Kidney (tissue), 14 donors: ENCODE data around the gene MSI2. TPM values are rescaled to one million over a fixed set of nuclear protein-coding genes. Genes with fewer than 3 reads are reported as not detected.
A peak's percentile ranks its signal among the peaks of the same experiment; 100 is the strongest.

Experiments used
- DNase-seq, 5 donors: peaks; one replicate each; pipeline ENCODE4 v3.0.0-alpha.2; 2013 to 2020
- FAIRE-seq: peaks from 2 replicates; lab custom pipeline; 2012; peaks lifted over from hg19 to GRCh38; lab: Jason Lieb, UNC
- H3K27ac ChIP-seq, 2 donors: one replicate each; pipeline ENCODE4 v1.7.0; 2013; ENCODE audit warnings: low read depth in 2 of 2, low read length in 2 of 2, inconsistent platforms in 1 of 2
- H3K27me3 ChIP-seq: one replicate; pipeline ENCODE4 v1.7.1; 2013; ENCODE audit warnings: low read length, inconsistent platforms; ENCODE audit not compliant: control insufficient read depth, insufficient read depth
- H3K36me3 ChIP-seq, 3 donors: one replicate each; pipeline versions ENCODE4 v1.7.0 to v1.7.1; 2013; ENCODE audit warnings: low read length in 3 of 3, control low read depth in 1 of 3, inconsistent platforms in 1 of 3; ENCODE audit not compliant: insufficient read depth in 3 of 3, control insufficient read depth in 2 of 3
- H3K4me1 ChIP-seq, 3 donors: one replicate each; pipeline versions ENCODE4 v1.7.0 to v1.7.1; 2013; ENCODE audit warnings: low read length in 3 of 3, inconsistent platforms in 1 of 3, low read depth in 1 of 3; ENCODE audit not compliant: control insufficient read depth in 2 of 3, insufficient read depth in 2 of 3
- H3K4me3 ChIP-seq, 3 donors: one replicate each; pipeline versions ENCODE4 v1.7.0 to v1.8.1; 2013; ENCODE audit warnings: low read length in 3 of 3, control low read depth in 1 of 3, inconsistent platforms in 1 of 3
- H3K9ac ChIP-seq, 3 donors: one replicate each; pipeline versions ENCODE4 v1.7.0 to v1.7.1; 2013; ENCODE audit warnings: low read length in 3 of 3, control low read depth in 1 of 3, inconsistent platforms in 1 of 3
- H3K9me3 ChIP-seq, 3 donors: one replicate each; pipeline versions ENCODE4 v1.7.0 to v1.7.1; 2013; ENCODE audit warnings: low read length in 3 of 3, control low read depth in 1 of 3, inconsistent platforms in 1 of 3; ENCODE audit not compliant: control insufficient read depth in 2 of 3, insufficient read depth in 1 of 3
- CTCF ChIP-seq: IDR thresholded peaks from 3 replicates; pipeline ENCODE4 v1.5.1; 2012; ENCODE audit warnings: mild to moderate bottlenecking, moderate library complexity, borderline replicate concordance; ENCODE audit not compliant: insufficient read depth; ENCODE audit errors: extremely low read depth
- intact Hi-C: fragments of 100-400 bp; cut with DNase I; formaldehyde crosslinking; loops from one replicate; pipeline ENCODE4 v1.11.1; 2022
- polyA plus RNA-seq: library from polyadenylated mRNA; stranded (reverse); fragments of 350-450 nt; fragmentation: Illumina TruSeq; extraction: RNeasy Lipid Tissue Mini Kit (QIAGEN cat#74804); gene quantifications from one replicate; pipeline ENCODE4 v1.2.3, GENCODE V29; 2014; ENCODE audit warnings: low read depth, low replicate concordance; ENCODE audit not compliant: insufficient read depth
- total RNA-seq: library from RNA; stranded (reverse); fragmentation: NEBNext Ultra II Directional; extraction: Animal tissue kit (Norgen Biotek cat#: 25700); gene quantifications from one replicate; pipeline ENCODE4 v1.2.1, GENCODE V29; 2021
- donor health status: control.
- donor health status: control.
- donor health status: control.
- donor health status: control.
- donor health status: control.
- donor health status: DM: yes; HTN: yes; CAD: no.
- donor health status: Normal renal cell carcinoma (clear cell type).

Gene MSI2
- total and polyA plus RNA-seq, 2 donors from 2014 or later, result 69.2 to 151 TPM

- Histone ChIP-seq H3K27me3 (no peaks in the 10 kb centered on the region), H3K9ac (no peak overlapping the region), H3K4me3 (no peak overlapping the region), H3K9me3 (no peaks in the 10 kb centered on the region), H3K27ac (no peak overlapping the region), H3K36me3 (no peaks in the 10 kb centered on the region), H3K4me1 (peaks cover 5 to 14% (median 11%) of the 10 kb centered on the region in 3 donors)
- intact Hi-C loops, result no loop called here
- FAIRE-seq, result no peak
- TF ChIP-seq CTCF, result no peak
- DNase-seq, result no peak
Measured at GRCh38 chr17:57461082-57461481, 204.8 kb downstream of the MSI2 start.

DNA sequence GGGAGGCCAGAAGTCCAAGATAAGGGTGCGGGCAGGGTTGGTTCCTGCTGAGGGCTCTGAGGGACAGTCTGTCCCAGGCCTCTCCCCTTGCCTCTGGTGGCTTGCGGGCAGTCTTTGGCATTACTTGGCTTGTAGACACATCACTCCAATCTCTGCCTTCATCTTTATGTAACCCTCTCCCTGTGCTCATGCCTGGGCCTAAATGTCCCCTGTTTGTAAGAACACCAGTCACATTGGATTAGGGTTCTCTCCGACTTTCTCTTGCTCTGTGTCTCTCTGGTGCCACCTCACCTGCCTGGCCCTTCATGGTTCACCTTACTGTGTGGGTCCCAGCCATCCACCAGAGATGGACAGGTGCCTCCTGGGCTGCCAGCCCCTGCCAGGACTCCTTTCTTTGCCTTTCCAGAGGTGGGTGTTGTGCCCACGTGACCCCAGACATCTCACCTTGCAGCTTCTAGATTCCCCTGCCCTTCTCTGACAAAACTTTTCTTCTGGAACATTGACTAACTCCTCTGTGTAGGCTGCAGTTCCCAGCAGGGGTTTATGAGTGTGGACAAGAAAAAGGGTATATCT lies 205.8 kb downstream of the MSI2 start:
- no peaks in the 10 kb centered on the region for H3K9me3 ChIP-seq
- no peak for TF ChIP-seq CTCF
- H3K27ac ChIP-seq, result peak overlapping the region in 1 of 2 donors; percentile 5
- no peak overlapping the region for H3K9ac ChIP-seq
- H3K4me3 ChIP-seq, result no peak overlapping the region
- intact Hi-C loops, result no loop called here
- no peaks in the 10 kb centered on the region for H3K36me3 ChIP-seq
- FAIRE-seq (no peak), DNase-seq (no peak)
- no peaks in the 10 kb centered on the region for H3K27me3 ChIP-seq
- H3K4me1 ChIP-seq, result peaks cover 5 to 14% (median 11%) of the 10 kb centered on the region in 3 donors

DNA sequence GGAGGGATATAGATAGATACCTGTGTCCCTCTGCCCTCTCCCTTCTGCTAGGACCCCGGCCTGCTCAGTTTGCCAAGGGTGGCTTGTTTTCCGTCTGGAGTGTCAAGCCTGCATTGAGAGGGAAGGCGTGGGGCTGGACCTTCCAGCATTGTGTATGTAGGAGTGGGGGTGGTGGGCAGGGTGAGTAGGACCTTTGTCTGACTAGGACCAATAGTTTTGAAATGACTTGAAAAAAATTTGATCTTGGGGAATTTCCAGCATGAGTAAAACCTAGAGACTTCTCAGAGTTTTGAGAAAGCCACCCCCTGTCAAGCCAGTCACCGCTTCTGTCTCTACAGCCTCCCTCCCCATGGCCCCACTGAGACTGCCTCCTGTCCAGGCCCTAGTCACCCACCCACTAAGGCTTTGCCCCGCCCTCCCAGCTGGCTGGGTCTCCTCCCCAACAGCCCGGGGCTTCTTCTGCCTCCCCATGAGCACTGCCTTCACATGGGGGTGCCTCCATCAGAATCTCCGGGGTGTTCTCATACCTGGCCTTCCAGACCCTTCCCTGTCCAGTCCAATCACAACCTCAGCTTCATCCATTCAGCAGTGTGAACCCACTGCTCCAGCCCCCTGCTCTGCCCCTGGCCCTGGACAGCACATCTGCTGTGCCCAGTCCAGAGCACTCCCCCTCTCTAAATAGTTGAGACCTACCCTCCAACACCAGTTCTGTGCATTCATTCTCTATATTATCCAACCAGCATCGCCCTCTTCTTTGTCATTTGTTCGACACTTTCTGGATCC lies 207.0 kb downstream of the MSI2 start:
- H3K4me1 ChIP-seq, result peaks cover 5 to 14% (median 11%) of the 10 kb centered on the region in 3 donors
- no peak overlapping the region for H3K9ac ChIP-seq

More for the DNA sequence above, 207.0 kb downstream of the MSI2 start:
- H3K36me3 ChIP-seq, result no peaks in the 10 kb centered on the region
- no peaks in the 10 kb centered on the region for H3K9me3 ChIP-seq
- intact Hi-C loops, result no loop called here
- no peak overlapping the region for H3K27ac ChIP-seq
- no peak for TF ChIP-seq CTCF
- no peak for DNase-seq
- H3K27me3 ChIP-seq, result no peaks in the 10 kb centered on the region
- FAIRE-seq, result no peak
- H3K4me3 ChIP-seq, result no peak overlapping the region
